HEK293T (cell line): ENCODE measurements around the gene SPACA5.
"Not testable (repeated sequence)": the region's sequence is repeated elsewhere in the genome, so short reads cannot be mapped to it uniquely, and the experiment has no call there.

Experiments
- CTCF ChIA-PET: fragments of 350-600 bp; formaldehyde crosslinking; extraction: SDS; loops from one replicate; lab custom pipeline; 2021; ENCODE audit warnings: antibody characterized with exemption, inconsistent platforms; lab: Yijun Ruan, JAX
- POLR2A ChIA-PET: fragments of 350-600 bp; formaldehyde crosslinking; extraction: SDS; loops from one replicate; lab custom pipeline; 2020; ENCODE audit warnings: antibody characterized with exemption, inconsistent platforms; lab: Yijun Ruan, JAX
- DNase-seq: peaks from one replicate; pipeline ENCODE4 v3.0.0; 2012; ENCODE audit warnings: mixed read lengths; ENCODE audit errors: extremely low spot score
- ARNT ChIP-seq: fragments of 450-650 bp; IDR thresholded peaks from 2 replicates; pipeline ENCODE4 v1.6.1; 2017; ENCODE audit warnings: mild to moderate bottlenecking
- BHLHE40 ChIP-seq: fragments of 450-650 bp; IDR thresholded peaks from 2 replicates; pipeline ENCODE4 v1.6.1; 2016; ENCODE audit warnings: mild to moderate bottlenecking, moderate library complexity, borderline replicate concordance
- CTBP1 ChIP-seq: fragments of 450-650 bp; IDR thresholded peaks from 2 replicates; pipeline ENCODE4 v1.6.1; 2016; ENCODE audit warnings: borderline replicate concordance
- ELF4 ChIP-seq: fragments of 450-650 bp; IDR thresholded peaks from 2 replicates; pipeline ENCODE4 v1.6.1; 2017; ENCODE audit warnings: antibody characterized with exemption
- FOXA1 ChIP-seq: fragments of 450-650 bp; IDR thresholded peaks from 2 replicates; pipeline ENCODE4 v1.6.1; 2016; ENCODE audit warnings: mild to moderate bottlenecking
- FOXK2 ChIP-seq: fragments of 450-650 bp; IDR thresholded peaks from 2 replicates; pipeline ENCODE4 v1.6.1; 2016; ENCODE audit warnings: mild to moderate bottlenecking
- FOXM1 ChIP-seq: fragments of 450-650 bp; IDR thresholded peaks from 2 replicates; pipeline ENCODE4 v1.6.1; 2017; ENCODE audit warnings: mild to moderate bottlenecking, borderline replicate concordance
- HDGF ChIP-seq: fragments of 450-650 bp; IDR thresholded peaks from 2 replicates; pipeline ENCODE4 v1.6.1; 2017; ENCODE audit warnings: antibody characterized with exemption, borderline replicate concordance
- L3MBTL2 ChIP-seq: fragments of 450-650 bp; conservative IDR thresholded peaks from 2 replicates; pipeline ENCODE4 v1.6.1; 2016; ENCODE audit warnings: mild to moderate bottlenecking
- LEF1 ChIP-seq: fragments of 450-650 bp; IDR thresholded peaks from 2 replicates; pipeline ENCODE4 v1.6.1; 2017; ENCODE audit warnings: mild to moderate bottlenecking, borderline replicate concordance
- NFRKB ChIP-seq: fragments of 450-650 bp; IDR thresholded peaks from 2 replicates; pipeline ENCODE4 v1.6.1; 2016; ENCODE audit warnings: mild to moderate bottlenecking, moderate library complexity
- PKNOX1 ChIP-seq: fragments of 450-650 bp; IDR thresholded peaks from 2 replicates; pipeline ENCODE4 v1.6.1; 2016
- SP1 ChIP-seq: fragments of 450-650 bp; IDR thresholded peaks from 2 replicates; pipeline ENCODE4 v1.6.1; 2017
- SUZ12 ChIP-seq: fragments of 450-650 bp; IDR thresholded peaks from 2 replicates; pipeline ENCODE4 v1.6.1; 2016; ENCODE audit warnings: mild to moderate bottlenecking
- TARDBP ChIP-seq: fragments of 450-650 bp; IDR thresholded peaks from 2 replicates; pipeline ENCODE4 v1.6.1; 2016
- ZNF384 ChIP-seq: fragments of 450-650 bp; IDR thresholded peaks from 2 replicates; pipeline ENCODE4 v1.6.1; 2016

The SPACA5 gene

DNA sequence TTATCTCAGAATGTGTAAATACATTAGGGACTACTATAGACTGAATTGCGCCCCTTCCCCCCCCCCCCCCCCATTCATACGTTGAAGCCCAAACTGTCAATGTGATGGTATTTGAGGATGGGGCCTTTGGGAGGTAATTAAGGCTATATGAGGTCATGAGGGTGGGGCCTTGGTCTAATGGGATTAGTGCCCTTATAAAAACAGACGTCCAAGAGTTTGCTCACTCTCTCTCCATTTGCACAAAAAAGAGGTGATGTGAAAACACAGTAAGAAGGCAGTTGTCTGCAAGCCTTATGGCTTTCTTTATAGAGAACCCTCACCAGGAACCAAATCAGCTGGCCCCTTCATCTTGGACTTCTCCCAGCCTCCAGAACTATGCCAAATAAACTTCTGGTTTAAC, 15.3 kb downstream of the SPACA5 start:
- TF ChIP-seq LEF1 (no peak), FOXM1 (no peak), FOXA1 (no peak), BHLHE40 (no peak), ELF4 (no peak), PKNOX1 (no peak), ZNF384 (no peak), HDGF (no peak), NFRKB (no peak), CTBP1 (no peak), SP1 (no peak), L3MBTL2 (no peak), FOXK2 (no peak), ARNT (no peak), SUZ12 (no peak), TARDBP (no peak)
- ChIA-PET CTCF (no interaction called here), POLR2A (no interaction called here)
- no peak for DNase-seq

DNA sequence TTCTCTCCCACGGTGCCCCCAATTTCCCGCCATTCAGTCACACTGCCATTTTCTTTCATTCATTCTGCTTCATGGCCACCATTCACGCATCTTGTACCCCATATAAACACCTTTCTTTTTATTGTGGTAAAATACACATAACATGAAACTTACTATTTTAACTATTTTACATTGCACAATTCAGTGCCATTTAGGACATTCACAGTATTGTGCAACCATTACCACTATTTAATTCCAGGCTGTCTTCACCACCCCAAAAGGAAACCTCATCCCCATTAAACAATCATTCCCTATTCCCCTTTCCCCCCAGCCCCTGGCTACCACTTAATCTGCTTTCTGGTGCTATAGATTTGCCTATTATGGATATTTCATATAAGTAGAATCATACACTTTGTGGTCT, 15.9 kb downstream of the SPACA5 start:
- TF ChIP-seq FOXK2 (no peak), ZNF384 (no peak), BHLHE40 (no peak), ELF4 (no peak), SP1 (no peak), L3MBTL2 (no peak), CTBP1 (no peak), ARNT (no peak), FOXM1 (no peak), PKNOX1 (no peak), NFRKB (no peak), TARDBP (no peak), HDGF (no peak), FOXA1 (no peak), LEF1 (no peak), SUZ12 (no peak)
- POLR2A ChIA-PET = no interaction called here
- DNase-seq = no peak
- CTCF ChIA-PET = no interaction called here

GRCh38 chrX:48025561-48025960, 18.8 kb downstream of the SPACA5 start:
- peak; percentile 43 for DNase-seq
- CTCF ChIA-PET = interaction anchor here (0.6 kb wide), 1 partner anchor 172 kb away, joined by 5 read pairs; no protein-coding TSS in a partner anchor
- TF ChIP-seq ZNF384 (no peak), TARDBP (no peak), BHLHE40 (no peak), L3MBTL2 (no peak), CTBP1 (no peak), FOXM1 (no peak), ELF4 (no peak), SUZ12 (no peak), ARNT (no peak), LEF1 (no peak), SP1 (no peak), FOXK2 (no peak), HDGF (no peak)

DNA sequence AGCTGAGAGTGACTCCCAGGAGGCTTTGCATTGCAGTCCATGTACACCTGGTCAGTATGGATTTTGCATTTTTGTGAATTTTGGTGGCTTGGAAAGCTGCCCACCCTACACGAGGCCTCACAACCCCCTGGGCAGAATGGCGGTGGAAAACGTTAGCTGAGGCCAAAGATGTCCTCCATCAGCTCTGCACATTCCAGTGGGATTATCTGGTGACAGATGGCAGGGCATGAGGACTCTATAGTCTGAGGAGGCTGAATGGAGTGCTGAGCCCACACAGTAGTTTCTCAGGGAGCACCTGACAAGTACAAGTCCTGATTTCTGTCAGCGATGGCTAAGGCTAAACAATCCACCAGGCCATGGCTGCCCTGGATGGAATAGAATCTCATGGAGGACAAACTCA, 20.8 kb downstream of the SPACA5 start:
- POLR2A ChIA-PET, DNase-seq: not testable (repeated sequence)
- CTCF ChIA-PET = interaction anchor here (0.5 to 1.6 kb wide), 4 partner anchors 174 to 514 kb away, joined by 3 to 5 read pairs (median 4); no protein-coding TSS in a partner anchor

More at GRCh38 chrX:48025561-48025960, 18.8 kb downstream of the SPACA5 start:
- POLR2A ChIA-PET = no interaction called here

DNA sequence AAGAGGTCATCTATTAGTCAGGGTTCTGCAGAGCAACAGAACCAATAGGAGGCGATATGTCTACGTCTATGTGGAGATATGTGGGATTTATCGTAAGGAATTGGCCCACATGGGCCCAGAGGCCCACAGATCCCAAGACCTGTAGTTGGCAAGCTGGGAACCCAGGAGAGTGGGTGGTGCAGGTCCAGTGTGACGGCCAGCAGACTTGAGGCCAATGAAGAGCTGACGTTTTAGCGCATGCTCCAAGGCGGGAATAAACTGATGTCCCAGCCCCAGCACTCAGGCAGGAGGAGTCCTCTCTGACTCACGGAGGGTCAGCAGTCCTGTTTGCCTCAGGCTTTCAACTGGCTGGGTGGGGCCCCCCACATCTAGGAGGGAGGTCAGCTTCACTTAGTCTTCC, 21.3 kb downstream of the SPACA5 start:
- ChIA-PET POLR2A (no interaction called here), CTCF (interaction anchor here (1.2 to 1.6 kb wide), 2 partner anchors 174 to 466 kb away, joined by 5 read pairs; no protein-coding TSS in a partner anchor)
- TF ChIP-seq ELF4 (no peak), TARDBP (no peak), NFRKB (no peak), BHLHE40 (no peak), SUZ12 (no peak), SP1 (no peak), CTBP1 (no peak), LEF1 (no peak), PKNOX1 (no peak), FOXA1 (no peak), ZNF384 (no peak), FOXM1 (no peak), ARNT (no peak), HDGF (no peak)
- DNase-seq = no peak

- ChIA-PET CTCF (no interaction called here), POLR2A (no interaction called here)
- TF ChIP-seq ELF4 (no peak), L3MBTL2 (no peak), LEF1 (no peak), SUZ12 (no peak), HDGF (no peak), PKNOX1 (no peak)
- DNase-seq = no peak
These were observed 23.4 kb downstream of the SPACA5 start for GRCh38 chrX:48030237-48030636.

DNA sequence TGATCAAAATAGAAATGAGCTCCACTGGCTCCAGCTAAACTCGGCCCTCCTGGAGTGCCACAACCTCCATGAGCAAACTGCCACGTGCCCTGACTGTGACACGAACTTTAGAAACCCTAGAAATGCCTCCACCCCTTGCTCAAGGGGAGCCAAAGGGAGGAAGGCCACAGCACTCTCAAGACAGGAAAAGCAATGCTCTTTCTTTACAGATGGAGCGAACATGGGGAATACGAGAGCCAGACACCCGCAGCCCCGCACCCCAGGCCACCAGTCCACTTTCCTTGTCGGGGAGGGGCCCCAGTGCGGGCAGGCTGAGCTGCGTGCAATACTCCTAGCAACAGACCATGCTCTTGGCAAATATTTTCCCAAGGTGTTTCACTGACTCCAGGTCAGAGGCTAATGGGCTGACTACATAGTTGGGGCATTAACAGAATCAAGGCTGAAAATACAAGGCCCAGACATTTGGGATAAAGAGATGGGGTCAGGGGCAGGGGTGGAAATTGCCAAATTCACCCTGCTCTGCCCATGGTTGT, 23.9 kb downstream of the SPACA5 start:
- CTCF ChIA-PET, POLR2A ChIA-PET, DNase-seq: not testable (repeated sequence)
